K562 (cell line): ENCODE measurements around the gene USP48. TPM values are rescaled to one million over a fixed set of nuclear protein-coding genes. Genes with fewer than 3 reads are reported as not detected.

Source experiments
- BCOR ChIP-seq: fragments of 450-650 bp; IDR thresholded peaks from 2 replicates; pipeline ENCODE4 v1.6.1; 2016
- BDP1 ChIP-seq: IDR thresholded peaks from 3 replicates; pipeline ENCODE4 v1.6.1; 2011; ENCODE audit not compliant: insufficient read length, insufficient read depth
- CHD4 ChIP-seq: fragments of 200-600 bp; sonication (generic); IDR thresholded peaks from 3 replicates; pipeline ENCODE4 v1.6.1; 2012; ENCODE audit warnings: low read depth, mild to moderate bottlenecking, mixed read lengths, low read length, inconsistent platforms; ENCODE audit not compliant: insufficient read depth, insufficient replicate concordance, poor library complexity, severe bottlenecking
- FOXK2 ChIP-seq, 2 experiments: fragments of 450-650 bp; IDR thresholded peaks in 1 of 2; conservative IDR thresholded peaks in 1 of 2; 2 replicates each; pipeline ENCODE4 v1.6.1; 2016; ENCODE audit warnings: low read depth in 2 of 2, mild to moderate bottlenecking in 1 of 2
- HCFC1 ChIP-seq: IDR thresholded peaks from 2 replicates; pipeline ENCODE4 v1.6.1; 2012; ENCODE audit warnings: low read depth, low read length, improper control_type of control experiment
- JUND ChIP-seq, 2 experiments: IDR thresholded peaks; 2 replicates in 1 of 2; 3 replicates in 1 of 2; pipeline ENCODE4 v1.6.1; 2011; ENCODE audit warnings: borderline replicate concordance in 2 of 2, low read depth in 2 of 2, low read length in 2 of 2, improper control_type of control experiment in 1 of 2, missing biosample characterization in 1 of 2, missing genetic modification characterization in 1 of 2, missing genetic modification reagents in 1 of 2
- MCM2 ChIP-seq: fragments of 450-650 bp; IDR thresholded peaks from 2 replicates; pipeline ENCODE4 v1.6.1; 2017; ENCODE audit warnings: low read depth, mild to moderate bottlenecking
- MEIS2 ChIP-seq: fragments of 450-650 bp; IDR thresholded peaks from 2 replicates; pipeline ENCODE4 v1.6.1; 2014; ENCODE audit warnings: mild to moderate bottlenecking; ENCODE audit not compliant: partially characterized antibody
- PCBP2 ChIP-seq: fragments of 200-400 bp; formaldehyde crosslinking; IDR thresholded peaks from 2 replicates; pipeline ENCODE4 v1.6.1; 2018; ENCODE audit warnings: low read length, low read depth, mild to moderate bottlenecking, moderate library complexity; ENCODE audit not compliant: poor library complexity, severe bottlenecking
- RAD21 ChIP-seq, 2 experiments: fragments of 250-450 bp in 1 of 2; fragments of 450-650 bp in 1 of 2; sonication (Bioruptor Pico) in 1 of 2; formaldehyde crosslinking in 1 of 2; IDR thresholded peaks in 1 of 2; conservative IDR thresholded peaks in 1 of 2; 2 replicates each; pipeline versions ENCODE4 v1.4.0 to v1.8.0; 2020 to 2022; ENCODE audit warnings: mild to moderate bottlenecking in 2 of 2, moderate library complexity in 1 of 2
- RCOR1 ChIP-seq, 2 experiments: IDR thresholded peaks; 2 replicates each; pipeline ENCODE4 v1.6.1; 2012; ENCODE audit warnings: low read depth in 2 of 2, low read length in 2 of 2, borderline replicate concordance in 1 of 2, improper control_type of control experiment in 1 of 2
- SIN3A ChIP-seq, 2 experiments: fragments of 150-350 bp in 1 of 2; IDR thresholded peaks; 2 replicates each; pipeline ENCODE4 v1.6.1; 2011 to 2016; ENCODE audit warnings: borderline replicate concordance in 2 of 2, low read depth in 2 of 2, low read length in 2 of 2, mild to moderate bottlenecking in 2 of 2, moderate library complexity in 2 of 2; ENCODE audit not compliant: control insufficient read depth in 1 of 2
- SRSF3 ChIP-seq: fragments of 200-400 bp; formaldehyde crosslinking; IDR thresholded peaks from 2 replicates; pipeline ENCODE4 v1.6.1; 2016; ENCODE audit warnings: mild to moderate bottlenecking, low read length, moderate library complexity; ENCODE audit not compliant: insufficient read depth
- TCF3 ChIP-seq: sonication (generic); formaldehyde crosslinking; IDR thresholded peaks from 2 replicates; pipeline ENCODE4 v1.4.0; 2020; ENCODE audit warnings: mild to moderate bottlenecking, missing genetic modification reagents
- THRAP3 ChIP-seq: fragments of 450-650 bp; IDR thresholded peaks from 2 replicates; pipeline ENCODE4 v1.6.1; 2016; ENCODE audit warnings: mild to moderate bottlenecking, inconsistent platforms, borderline replicate concordance
- U2AF1 ChIP-seq: fragments of 200-400 bp; formaldehyde crosslinking; optimal IDR thresholded peaks from 2 replicates; pipeline ENCODE3; 2017; ENCODE audit warnings: mild to moderate bottlenecking, low read depth, low read length, moderate library complexity
- ZBTB1 ChIP-seq: sonication (generic); formaldehyde crosslinking; IDR thresholded peaks from 2 replicates; pipeline ENCODE4 v1.8.1; 2023; ENCODE audit warnings: missing genetic modification reagents, low read depth, mild to moderate bottlenecking, borderline replicate concordance
- ZFP36 ChIP-seq: fragments of 150-350 bp; IDR thresholded peaks from 2 replicates; pipeline ENCODE4 v1.6.1; 2018; ENCODE audit warnings: low read length, low read depth; ENCODE audit not compliant: partially characterized antibody
- polyA plus RNA-seq, 8 experiments: library from polyadenylated mRNA; depleted of rRNA in 4 of 8; stranded (reverse) in 5 of 8; unstranded in 3 of 8; fragments of >200 nt; fragmentation: Nextera tagmentation in 2 of 8; fragmentation: Illumina TruSeq in 1 of 8; extraction: Ambion mirVana in 2 of 8; extraction: Trizol in 1 of 8; gene quantifications; 2 replicates each; pipeline versions ENCODE4 v1.2.1 to v1.2.3, GENCODE V29; 2011 to 2014; ENCODE audit warnings: inconsistent platforms in 1 of 8, missing spikeins in 1 of 8
- total RNA-seq, 7 experiments: library from RNA; depleted of rRNA in 6 of 7; stranded (reverse); fragments of >200 nt in 6 of 7; fragmentation: Illumina TruSeq in 2 of 7; extraction: Trizol in 2 of 7; gene quantifications; 2 replicates each; pipeline versions ENCODE4 v1.2.1 to v1.2.3, GENCODE V29; 2011 to 2021; ENCODE audit warnings: low replicate concordance in 1 of 7
- TF ChIP-seq, protein P1 (sequence below): fragments of 450-650 bp; conservative IDR thresholded peaks from 2 replicates; pipeline ENCODE4 v1.6.1; 2016; ENCODE audit warnings: missing genetic modification characterization, low read depth, mild to moderate bottlenecking, missing compliant biosample characterization, moderate library complexity
- TF ChIP-seq, protein P2 (sequence below): fragments of 450-650 bp; IDR thresholded peaks from 2 replicates; pipeline ENCODE4 v1.7.1; 2018; ENCODE audit warnings: mild to moderate bottlenecking, low read depth; ENCODE audit not compliant: partially characterized antibody

Gene USP48
- total and polyA plus RNA-seq, 9 of the 15 experiments (the other 6 are each of a cell fraction or from before 2014, with no cell fraction given) = 23.3 to 123 (median 106) TPM

- TF ChIP-seq, protein P1, sequence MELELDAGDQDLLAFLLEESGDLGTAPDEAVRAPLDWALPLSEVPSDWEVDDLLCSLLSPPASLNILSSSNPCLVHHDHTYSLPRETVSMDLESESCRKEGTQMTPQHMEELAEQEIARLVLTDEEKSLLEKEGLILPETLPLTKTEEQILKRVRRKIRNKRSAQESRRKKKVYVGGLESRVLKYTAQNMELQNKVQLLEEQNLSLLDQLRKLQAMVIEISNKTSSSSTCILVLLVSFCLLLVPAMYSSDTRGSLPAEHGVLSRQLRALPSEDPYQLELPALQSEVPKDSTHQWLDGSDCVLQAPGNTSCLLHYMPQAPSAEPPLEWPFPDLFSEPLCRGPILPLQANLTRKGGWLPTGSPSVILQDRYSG (tag) = 0 out of 2 replicates have a peak, but pooled peaks have one; percentile 33
- TF ChIP-seq U2AF1 (no peak), ZFP36 (peak; percentile 39), TCF3 (peak; percentile 81), MEIS2 (peak; percentile 92), CHD4 (peak; percentile 96), MCM2 (no peak), JUND (IDR thresholded peaks at IDR 0.05; ENCODE audit: borderline replicate concordance, low read depth, low read length) (peak; percentile 81), JUND (tag; IDR thresholded peaks at IDR 0.05; ENCODE audit: borderline replicate concordance, low read depth, low read length) (peak; percentile 84; the same call in 2 of the 3 replicates), BDP1 (no peak), ZBTB1 (CRISPR knock-in tag) (no peak; the same call in 1 of the 2 replicates), SRSF3 (no peak), HCFC1 (peak; percentile 38; the same call in 1 of the 2 replicates), SIN3A (IDR thresholded peaks at IDR 0.05; ENCODE audit: borderline replicate concordance in 2 of 2, control insufficient read depth in 1 of 2, low read depth in 2 of 2, low read length in 2 of 2) (peak in 1 of 2 experiments; percentile 49; a peak in 3 of 4 replicates), THRAP3 (no peak), FOXK2 (conservative IDR thresholded peaks at IDR 0.05 in 1 of 2, IDR thresholded peaks at IDR 0.05 in 1 of 2; ENCODE audit: low read depth in 2 of 2) (peak; percentile 21 to 56; a peak in 2 of 4 replicates), RCOR1 (IDR thresholded peaks at IDR 0.05; ENCODE audit: borderline replicate concordance in 1 of 2, low read depth in 2 of 2, low read length in 2 of 2) (peak; percentile 88 to 97), BCOR (peak; percentile 99), RAD21 (CRISPR knock-in tag; conservative IDR thresholded peaks at IDR 0.05 in 1 of 2, IDR thresholded peaks at IDR 0.05 in 1 of 2) (peak; percentile 15 to 16; a peak in 1 of 4 replicates), PCBP2 (no peak)
- TF ChIP-seq, protein P2, sequence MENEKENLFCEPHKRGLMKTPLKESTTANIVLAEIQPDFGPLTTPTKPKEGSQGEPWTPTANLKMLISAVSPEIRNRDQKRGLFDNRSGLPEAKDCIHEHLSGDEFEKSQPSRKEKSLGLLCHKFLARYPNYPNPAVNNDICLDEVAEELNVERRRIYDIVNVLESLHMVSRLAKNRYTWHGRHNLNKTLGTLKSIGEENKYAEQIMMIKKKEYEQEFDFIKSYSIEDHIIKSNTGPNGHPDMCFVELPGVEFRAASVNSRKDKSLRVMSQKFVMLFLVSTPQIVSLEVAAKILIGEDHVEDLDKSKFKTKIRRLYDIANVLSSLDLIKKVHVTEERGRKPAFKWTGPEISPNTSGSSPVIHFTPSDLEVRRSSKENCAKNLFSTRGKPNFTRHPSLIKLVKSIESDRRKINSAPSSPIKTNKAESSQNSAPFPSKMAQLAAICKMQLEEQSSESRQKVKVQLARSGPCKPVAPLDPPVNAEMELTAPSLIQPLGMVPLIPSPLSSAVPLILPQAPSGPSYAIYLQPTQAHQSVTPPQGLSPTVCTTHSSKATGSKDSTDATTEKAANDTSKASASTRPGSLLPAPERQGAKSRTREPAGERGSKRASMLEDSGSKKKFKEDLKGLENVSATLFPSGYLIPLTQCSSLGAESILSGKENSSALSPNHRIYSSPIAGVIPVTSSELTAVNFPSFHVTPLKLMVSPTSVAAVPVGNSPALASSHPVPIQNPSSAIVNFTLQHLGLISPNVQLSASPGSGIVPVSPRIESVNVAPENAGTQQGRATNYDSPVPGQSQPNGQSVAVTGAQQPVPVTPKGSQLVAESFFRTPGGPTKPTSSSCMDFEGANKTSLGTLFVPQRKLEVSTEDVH = peak; percentile 78
Measured at GRCh38 chr1:21631944-21632887, 150.7 kb downstream of the USP48 start (continued).
